Measurements from ENCODE around the gene GRID2.

- TF ChIP-seq CTCF (IDR thresholded peaks at IDR 0.05) (no peak), POLR2AphosphoS5 (IDR thresholded peaks at IDR 0.05; ENCODE audit: insufficient read depth in 1 of 2, low read depth in 1 of 2) (no peak), POLR2A (IDR thresholded peaks at IDR 0.05) (no peak)
Measured at GRCh38 chr4:92451782-92452181, 148.0 kb downstream of the GRID2 start.
